H9 (cell line): ENCODE results near the gene NEUROD2. TPM values are rescaled to one million over a fixed set of nuclear protein-coding genes. Genes with fewer than 3 reads are reported as not detected.
"Not testable (repeated sequence)": the region's sequence is repeated elsewhere in the genome, so short reads cannot be mapped to it uniquely, and the experiment has no call there.

Source experiments
- DNase-seq: peaks from one replicate; pipeline ENCODE4 v3.0.0-alpha.2; 2017
- H2AFZ ChIP-seq: one replicate; pipeline ENCODE4 v1.6.1; 2013; ENCODE audit warnings: mild to moderate bottlenecking, low read length, control low read depth, moderate library complexity
- H2AK5ac ChIP-seq: 2 replicates; pipeline ENCODE4 v1.6.1; 2013; ENCODE audit warnings: low read length, control low read depth, mixed read lengths; ENCODE audit not compliant: insufficient read length
- H2BK120ac ChIP-seq: one replicate; pipeline ENCODE4 v1.6.1; 2013; ENCODE audit warnings: low read depth, mild to moderate bottlenecking, low read length, control low read depth, inconsistent platforms; ENCODE audit not compliant: poor library complexity, severe bottlenecking
- H2BK12ac ChIP-seq: 2 replicates; pipeline ENCODE4 v1.6.1; 2013; ENCODE audit warnings: low read length, control low read depth, mixed read lengths, low read depth; ENCODE audit not compliant: insufficient read length
- H2BK15ac ChIP-seq: 2 replicates; pipeline ENCODE4 v1.6.1; 2013; ENCODE audit warnings: low read depth, low read length, control low read depth
- H2BK20ac ChIP-seq: one replicate; pipeline ENCODE4 v1.6.1; 2013; ENCODE audit warnings: low read depth, mild to moderate bottlenecking, low read length, control low read depth, inconsistent platforms; ENCODE audit not compliant: poor library complexity, severe bottlenecking
- H2BK5ac ChIP-seq: 2 replicates; pipeline ENCODE4 v1.6.1; 2013; ENCODE audit warnings: low read length, control low read depth, mixed read lengths; ENCODE audit not compliant: insufficient read length
- H3K14ac ChIP-seq: 2 replicates; pipeline ENCODE4 v1.6.1; 2013; ENCODE audit warnings: low read length, control low read depth; ENCODE audit not compliant: insufficient read depth
- H3K18ac ChIP-seq: 2 replicates; pipeline ENCODE4 v1.6.1; 2013; ENCODE audit warnings: low read depth, mild to moderate bottlenecking, mixed read lengths, low read length, control low read depth; ENCODE audit not compliant: insufficient read length
- H3K23ac ChIP-seq: 2 replicates; pipeline ENCODE4 v1.6.1; 2013; ENCODE audit warnings: low read length, control low read depth, mixed read lengths, low read depth; ENCODE audit not compliant: insufficient read length
- H3K23me2 ChIP-seq: 2 replicates; pipeline ENCODE4 v1.6.1; 2013; ENCODE audit warnings: low read depth, mild to moderate bottlenecking, mixed read lengths, low read length, control low read depth; ENCODE audit not compliant: insufficient read length, poor library complexity, severe bottlenecking
- H3K27ac ChIP-seq: 2 replicates; pipeline ENCODE4 v1.5.1; 2013; ENCODE audit warnings: low read length, control low read depth, mixed read lengths, low read depth; ENCODE audit not compliant: insufficient read length
- H3K27me3 ChIP-seq: 2 replicates; pipeline ENCODE4 v1.6.1; 2013; ENCODE audit warnings: low read length, control low read depth, inconsistent platforms; ENCODE audit not compliant: insufficient read depth
- H3K4ac ChIP-seq: 2 replicates; pipeline ENCODE4 v1.6.1; 2013; ENCODE audit warnings: low read depth, mild to moderate bottlenecking, control low read depth, inconsistent platforms, low read length, moderate library complexity
- H3K4me1 ChIP-seq: 2 replicates; pipeline ENCODE4 v1.6.1; 2013; ENCODE audit warnings: low read length, control low read depth, inconsistent platforms; ENCODE audit not compliant: insufficient read depth
- H3K4me2 ChIP-seq: 2 replicates; pipeline ENCODE4 v1.6.1; 2013; ENCODE audit warnings: low read length, control low read depth, mixed read lengths; ENCODE audit not compliant: insufficient read length, insufficient read depth
- H3K56ac ChIP-seq: 2 replicates; pipeline ENCODE4 v1.6.1; 2013; ENCODE audit warnings: low read depth, mild to moderate bottlenecking, mixed read lengths, low read length, control low read depth; ENCODE audit not compliant: insufficient read length
- H3K79me1 ChIP-seq: 2 replicates; pipeline ENCODE4 v1.6.1; 2013; ENCODE audit warnings: low read depth, mild to moderate bottlenecking, moderate library complexity, low read length, control low read depth, inconsistent platforms; ENCODE audit not compliant: insufficient read depth, poor library complexity, severe bottlenecking
- H3K79me2 ChIP-seq: 2 replicates; pipeline ENCODE4 v1.6.1; 2013; ENCODE audit warnings: low read length, control low read depth, inconsistent platforms; ENCODE audit not compliant: insufficient read depth
- H3K9ac ChIP-seq: 2 replicates; pipeline ENCODE4 v1.6.1; 2013; ENCODE audit warnings: low read length, control low read depth, mixed read lengths; ENCODE audit not compliant: insufficient read length; ENCODE audit errors: extremely low read depth
- H3K9me3 ChIP-seq: one replicate; pipeline ENCODE4 v1.6.1; 2013; ENCODE audit warnings: low read depth, low read length, inconsistent platforms; ENCODE audit not compliant: control insufficient read depth
- H3T11ph ChIP-seq: one replicate; pipeline ENCODE4 v1.6.1; 2013; ENCODE audit warnings: mild to moderate bottlenecking, low read length, control low read depth, inconsistent platforms
- H4K20me1 ChIP-seq: one replicate; pipeline ENCODE4 v1.6.1; 2013; ENCODE audit not compliant: control insufficient read depth, insufficient read length, insufficient read depth
- H4K5ac ChIP-seq: 2 replicates; pipeline ENCODE4 v1.6.1; 2013; ENCODE audit warnings: low read depth, mild to moderate bottlenecking, mixed read lengths, low read length, control low read depth; ENCODE audit not compliant: insufficient read length
- H4K8ac ChIP-seq: replicated peaks from 2 replicates; pipeline ENCODE4 v1.6.1; 2013; ENCODE audit warnings: low read length, control low read depth, mixed read lengths, low read depth; ENCODE audit not compliant: insufficient read length
- H4K91ac ChIP-seq: 2 replicates; pipeline ENCODE4 v1.6.1; 2013; ENCODE audit warnings: low read depth, mild to moderate bottlenecking, moderate library complexity, mixed read lengths, low read length, control low read depth; ENCODE audit not compliant: insufficient read length
- H3K27ac Mint-ChIP-seq, 3 experiments: 2 replicates in 2 of 3; 3 replicates in 1 of 3; pipeline ENCODE4 v1.8.0; 2020 to 2021; ENCODE audit warnings: mixed read lengths in 3 of 3, mild to moderate bottlenecking in 1 of 3, moderate library complexity in 1 of 3
- H3K27me3 Mint-ChIP-seq: 2 replicates; pipeline ENCODE4 v1.8.0; 2021; ENCODE audit warnings: low read depth, mild to moderate bottlenecking, moderate library complexity, mixed read lengths
- H3K36me3 Mint-ChIP-seq, 3 experiments: 2 replicates in 2 of 3; 3 replicates in 1 of 3; pipeline ENCODE4 v1.8.0; 2020 to 2021; ENCODE audit warnings: low read depth in 3 of 3, mixed read lengths in 3 of 3; ENCODE audit not compliant: insufficient read depth in 1 of 3
- H3K4me1 Mint-ChIP-seq, 2 experiments: 2 replicates each; pipeline ENCODE4 v1.8.0; 2020; ENCODE audit warnings: mixed read lengths in 2 of 2
- H3K4me3 Mint-ChIP-seq, 2 experiments: 2 replicates in 1 of 2; 3 replicates in 1 of 2; pipeline ENCODE4 v1.8.0; 2020 to 2021; ENCODE audit warnings: mild to moderate bottlenecking in 2 of 2, mixed read lengths in 2 of 2, moderate library complexity in 1 of 2
- H3K9me3 Mint-ChIP-seq, 2 experiments: 2 replicates in 1 of 2; 3 replicates in 1 of 2; pipeline ENCODE4 v1.8.0; 2020; ENCODE audit warnings: mild to moderate bottlenecking in 2 of 2, mixed read lengths in 2 of 2, moderate library complexity in 1 of 2
- CTCF ChIP-seq: fragments of 200-600 bp; sonication (generic); conservative IDR thresholded peaks from 3 replicates; pipeline ENCODE4 v1.8.0; 2021; ENCODE audit warnings: antibody characterized with exemption, mild to moderate bottlenecking
- WGBS: extraction: QIAGEN DNeasy Blood & Tissue Kit; methylation state at CpG from one replicate; pipeline ENCODE4 v1.1.7; 2013; ENCODE audit warnings: missing lambda C conversion rate, low lambda C conversion rate, mixed read lengths; ENCODE audit not compliant: insufficient read length; ENCODE audit errors: extremely low coverage; 5-methylcytosine and 5-hydroxymethylcytosine counted together
- total RNA-seq: library from RNA; stranded (reverse); gene quantifications from 2 replicates; pipeline ENCODE4 v1.2.1, GENCODE V29; 2021

NEUROD2 gene
- total RNA-seq, 1 experiment from 2014 or later, result not detected

GRCh38 chr17:39591958-39592954, 15.5 kb downstream of the NEUROD2 start:
- Histone ChIP-seq H3K14ac (no peak overlapping the region), H4K91ac (no peak overlapping the region), H3K23me2 (peaks cover 3% of the 10 kb centered on the region), H2BK12ac (no peak overlapping the region), H3K23ac (no peak overlapping the region), H3K79me1 (no peaks in the 10 kb centered on the region), H3K79me2 (no peaks in the 10 kb centered on the region), H3K9ac (no peak overlapping the region), H3K56ac (no peak overlapping the region), H2BK20ac (no peak overlapping the region), H2BK15ac (no peak overlapping the region), H3K4me1 (peaks cover 8% of the 10 kb centered on the region; the same call in 1 of the 2 replicates), H3K4me2 (peak overlapping the region; percentile 51), H2BK120ac (no peak overlapping the region), H4K20me1 (peaks cover 2% of the 10 kb centered on the region), H2AFZ (no peak overlapping the region), H2AK5ac (no peak overlapping the region), H4K5ac (no peak overlapping the region), H3K27me3 (peaks cover 37% of the 10 kb centered on the region), H3K18ac (no peak overlapping the region), H3K27ac (no peak overlapping the region), H3K9me3 (no peaks in the 10 kb centered on the region), H3K4ac (no peak overlapping the region), H3T11ph (no peak overlapping the region), H2BK5ac (no peak overlapping the region), H4K8ac (no peak overlapping the region)
- Mint-ChIP-seq H3K36me3 (no peaks in the 10 kb centered on the region), H3K4me1 (peaks cover 17 to 36% of the 10 kb centered on the region in 2 experiments), H3K27ac (no peak overlapping the region), H3K9me3 (peaks cover 0 to 3% of the 10 kb centered on the region in 2 experiments; a peak in 1 of 5 replicates), H3K27me3 (peaks cover 100% of the 10 kb centered on the region), H3K4me3 (peak overlapping the region in 1 of 2 experiments; percentile 9; a peak in 3 of 5 replicates)
- no peak for TF ChIP-seq CTCF
- DNase-seq, result peak; percentile 86
- no CpG with 5 or more reads among the region's 22 CpGs for WGBS

GRCh38 chr17:39590180-39590579, 17.5 kb downstream of the NEUROD2 start:
- H3K23me2 ChIP-seq, H2BK15ac ChIP-seq, H4K5ac ChIP-seq, H2AK5ac ChIP-seq, H3K56ac ChIP-seq, H2BK12ac ChIP-seq, H3K79me2 ChIP-seq, H3K4ac ChIP-seq, H3K4me1 ChIP-seq, H4K20me1 ChIP-seq, H3T11ph ChIP-seq, H3K9me3 ChIP-seq, H3K79me1 ChIP-seq, H2BK120ac ChIP-seq, H3K9me3 Mint-ChIP-seq, H3K27ac ChIP-seq, H4K91ac ChIP-seq, H4K8ac ChIP-seq, H3K4me2 ChIP-seq, H3K4me3 Mint-ChIP-seq, H2AFZ ChIP-seq, DNase-seq, H2BK20ac ChIP-seq, H3K36me3 Mint-ChIP-seq, H3K14ac ChIP-seq, H3K9ac ChIP-seq, H3K18ac ChIP-seq, H3K23ac ChIP-seq, H2BK5ac ChIP-seq: not testable (repeated sequence)
- peak overlapping the region in 1 of 3 experiments; percentile 30; a peak in 1 of 7 replicates for H3K27ac Mint-ChIP-seq
- peaks cover 10 to 18% of the 10 kb centered on the region in 2 experiments for H3K4me1 Mint-ChIP-seq
- H3K27me3 ChIP-seq, result peaks cover 16% of the 10 kb centered on the region
- peaks cover 85% of the 10 kb centered on the region for H3K27me3 Mint-ChIP-seq
- WGBS, result no CpG with 5 or more reads among the region's 2 CpGs
